GM10248 (cell line): ENCODE results near the gene FFAR3.
"Not testable (repeated sequence)": the region's sequence is repeated elsewhere in the genome, so short reads cannot be mapped to it uniquely, and the experiment has no call there.

Experiments used
- CTCF ChIA-PET: fragments of 300-600 bp; sonication (Branson Sonifier 250); formaldehyde crosslinking; extraction: SDS; loops from one replicate; lab custom pipeline; 2021; ENCODE audit warnings: antibody characterized with exemption; lab: Yijun Ruan, JAX
- POLR2A ChIA-PET: fragments of 350-650 bp; sonication (Branson Sonifier 250); formaldehyde crosslinking; extraction: SDS; loops from one replicate; lab custom pipeline; 2020; ENCODE audit warnings: antibody characterized with exemption; lab: Yijun Ruan, JAX
- DNase-seq: peaks from one replicate; pipeline ENCODE4 v3.0.0; 2012; ENCODE audit errors: extremely low spot score
- CTCF ChIP-seq: IDR thresholded peaks from 2 replicates; pipeline ENCODE4 v1.5.1; 2012; ENCODE audit warnings: mild to moderate bottlenecking, low read depth; ENCODE audit errors: extremely low read depth, missing control alignments, control extremely low read depth

Gene FFAR3

DNA sequence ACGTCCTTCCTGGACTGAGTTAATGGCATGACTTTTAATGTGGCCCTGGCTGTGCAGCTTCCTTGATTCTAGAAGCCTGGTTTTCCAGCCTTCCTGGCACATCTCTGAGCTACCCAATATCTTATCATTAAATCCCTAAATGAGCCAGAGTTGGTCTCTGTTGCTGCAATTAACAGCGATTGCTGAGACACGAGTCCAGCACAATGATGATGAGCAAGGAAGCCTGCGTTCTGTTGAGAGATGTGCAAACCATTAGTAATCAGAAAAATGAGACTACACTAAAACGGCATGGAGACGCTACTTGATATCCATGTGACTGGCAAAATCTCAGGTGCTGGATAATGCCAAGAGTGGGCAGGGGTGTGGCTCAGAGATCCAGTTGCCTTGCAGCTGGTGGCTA is 38.8 kb downstream of the FFAR3 start:
- CTCF ChIA-PET = interaction anchor here (0.9 to 1.8 kb wide), 5 partner anchors 22 to 107 kb away, joined by 3 to 5 read pairs (median 4); no protein-coding TSS in a partner anchor

DNA sequence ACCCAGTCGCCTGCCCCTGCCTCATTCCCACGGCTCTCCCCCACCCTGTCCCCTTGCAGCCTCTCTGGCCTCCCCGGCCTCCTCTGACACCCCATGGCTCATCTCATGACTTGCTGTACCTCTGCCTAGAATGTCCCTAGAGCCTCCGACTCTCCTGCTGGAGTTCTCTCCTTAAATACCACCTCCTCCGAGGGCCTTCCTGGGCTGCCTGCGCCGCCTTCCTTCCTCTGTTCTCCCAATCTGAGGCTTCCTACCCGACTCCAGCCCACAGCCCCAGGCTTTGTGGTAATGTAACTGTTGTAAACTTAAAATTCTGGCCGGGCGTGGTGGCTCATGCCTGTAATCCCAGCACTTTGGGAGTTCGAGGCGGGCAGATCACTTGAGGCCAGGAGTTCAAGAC is 40.3 kb downstream of the FFAR3 start:
- TF ChIP-seq CTCF = no peak
- ChIA-PET CTCF (no interaction called here), POLR2A (no interaction called here)
- no peak for DNase-seq

More for the DNA sequence above, 38.8 kb downstream of the FFAR3 start:
- TF ChIP-seq CTCF = no peak
- no peak for DNase-seq
- POLR2A ChIA-PET = no interaction called here

- CTCF ChIA-PET = interaction anchor here (0.7 to 1.3 kb wide), 3 partner anchors 19 to 96 kb away, joined by 3 to 4 read pairs (median 4); no protein-coding TSS in a partner anchor
- no peak for DNase-seq
- TF ChIP-seq CTCF = no peak
- POLR2A ChIA-PET = no interaction called here
These were observed 41.0 kb downstream of the FFAR3 start for GRCh38 chr19:35399231-35399630.

DNA sequence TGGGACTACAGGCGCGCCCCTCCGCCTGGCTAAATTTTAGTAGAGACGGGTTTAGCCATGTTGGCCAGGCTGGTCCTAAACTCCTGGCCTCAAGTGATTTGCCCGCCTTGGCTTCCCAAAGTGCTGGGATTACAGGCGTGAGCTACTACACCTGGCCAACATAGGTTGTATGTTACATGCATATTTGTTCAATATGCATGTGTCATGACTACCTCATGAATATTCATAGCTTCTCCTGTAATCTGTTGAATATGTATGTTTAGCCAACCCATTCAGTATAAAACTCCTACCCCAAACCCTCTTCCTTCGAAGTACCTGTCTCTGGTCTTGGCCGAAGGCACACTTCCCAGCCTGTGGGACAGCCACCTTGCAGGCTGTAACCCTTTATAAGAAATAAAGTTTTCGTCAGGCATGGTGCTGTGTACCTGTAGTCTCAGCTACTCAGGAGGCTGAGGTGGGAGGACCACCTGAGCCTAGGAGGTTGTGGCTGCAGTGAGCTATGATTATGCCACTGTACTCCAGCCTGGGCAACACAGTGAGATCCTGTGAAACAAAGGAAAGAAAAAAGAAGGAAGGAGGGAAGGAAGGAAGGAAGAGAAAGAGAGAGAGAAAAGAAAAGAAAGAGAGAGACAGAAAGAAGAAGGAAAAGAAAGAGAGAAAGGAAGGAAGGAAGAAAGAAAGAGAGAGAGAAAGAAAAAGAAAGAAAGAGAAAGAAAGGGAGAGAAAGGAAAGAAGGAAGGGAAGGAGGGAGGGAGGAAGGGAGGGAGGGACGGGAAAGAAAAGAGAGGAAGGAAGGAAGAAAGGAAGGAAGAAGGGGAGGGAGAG is 41.9 kb downstream of the FFAR3 start:
- TF ChIP-seq CTCF = no peak
- ChIA-PET POLR2A (no interaction called here), CTCF (interaction anchor here (0.7 to 1.3 kb wide), 3 partner anchors 18 to 95 kb away, joined by 3 to 4 read pairs (median 4); no protein-coding TSS in a partner anchor)
- no peak for DNase-seq

DNA sequence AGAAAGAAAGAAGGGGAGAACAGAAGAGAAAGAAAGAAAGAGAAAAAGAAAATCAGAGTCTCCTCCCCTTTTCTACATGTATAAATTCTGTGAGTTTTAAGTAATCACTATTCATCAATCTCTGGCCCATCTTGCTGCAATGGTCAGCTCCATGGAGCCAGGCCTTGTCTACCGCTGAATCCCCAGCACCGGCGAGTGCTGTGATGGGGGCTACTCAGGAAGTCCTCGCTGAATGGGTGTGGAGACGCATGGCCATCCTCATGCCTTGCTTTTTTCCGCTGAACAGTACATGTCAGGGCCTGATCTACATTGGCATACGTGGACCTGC is 42.5 kb downstream of the FFAR3 start:
- ChIA-PET CTCF (interaction anchor here (0.6 to 2.4 kb wide), 2 partner anchors 13 to 48 kb away, joined by 3 to 12 read pairs; no protein-coding TSS in a partner anchor), POLR2A (no interaction called here)
- no peak for TF ChIP-seq CTCF
- no peak for DNase-seq

DNA sequence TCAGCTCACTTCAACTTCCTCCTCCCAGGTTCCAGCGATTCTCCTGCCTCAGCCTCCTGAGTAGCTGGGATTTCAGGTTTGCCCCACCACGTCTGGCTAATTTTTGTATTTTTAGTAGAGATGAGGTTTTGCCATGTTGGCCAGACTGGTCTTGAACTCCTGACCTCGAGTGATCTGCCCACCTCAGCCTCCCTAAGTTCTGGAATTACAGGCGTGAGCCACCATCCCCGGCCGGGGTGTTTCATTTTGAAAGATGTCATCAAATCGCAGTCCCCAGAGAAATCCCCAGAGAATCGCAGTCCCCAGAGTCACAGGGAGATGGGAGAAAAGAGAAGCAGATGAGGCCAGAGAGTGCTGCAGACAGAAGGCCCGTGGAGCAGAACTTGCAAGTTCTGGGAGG is 43.2 kb downstream of the FFAR3 start:
- peak; percentile 52 for DNase-seq
- POLR2A ChIA-PET = not testable (repeated sequence)
- CTCF ChIA-PET = interaction anchor here (0.6 to 2.4 kb wide), 5 partner anchors 13 to 94 kb away, joined by 3 to 12 read pairs (median 10); no protein-coding TSS in a partner anchor
